ELF-1 (cell line): ENCODE results near the gene UCP3.
A peak's percentile ranks its signal among the peaks of the same experiment; 100 is the strongest.
"Not testable (repeated sequence)": the region's sequence is repeated elsewhere in the genome, so short reads cannot be mapped to it uniquely, and the experiment has no call there.

Experiments used
- DNase-seq: peaks from one replicate; pipeline ENCODE4 v3.0.0-alpha.2; 2016; ENCODE audit warnings: low read depth, low spot score

Gene UCP3

GRCh38 chr11:74000307-74001133 lies 8.4 kb downstream of the UCP3 start:
- no peak for DNase-seq

GRCh38 chr11:73999581-74000306 lies 9.1 kb downstream of the UCP3 start:
- no peak for DNase-seq

- no peak for DNase-seq
These were observed 9.9 kb downstream of the UCP3 start for GRCh38 chr11:73998846-73999575.

GRCh38 chr11:73997120-73997770 lies 11.6 kb downstream of the UCP3 start:
- DNase-seq, result no peak

GRCh38 chr11:73996161-73996747 lies 12.6 kb downstream of the UCP3 start:
- no peak for DNase-seq

GRCh38 chr11:73995731-73996130 lies 13.2 kb downstream of the UCP3 start:
- no peak for DNase-seq

GRCh38 chr11:73995247-73995646 lies 13.6 kb downstream of the UCP3 start:
- no peak for DNase-seq

- no peak for DNase-seq
These were observed 17.3 kb downstream of the UCP3 start for GRCh38 chr11:73991471-73992006.

- DNase-seq, result no peak
These were observed 18.2 kb downstream of the UCP3 start for GRCh38 chr11:73990730-73991129.

GRCh38 chr11:73989156-73989555 lies 19.7 kb downstream of the UCP3 start:
- no peak for DNase-seq

- no peak for DNase-seq
These were observed 20.7 kb downstream of the UCP3 start for GRCh38 chr11:73988227-73988626.

GRCh38 chr11:73985661-73986060 lies 23.2 kb downstream of the UCP3 start:
- not testable (repeated sequence) for DNase-seq

GRCh38 chr11:73983741-73984538 lies 24.9 kb downstream of the UCP3 start:
- no peak for DNase-seq

- peak; percentile 97 for DNase-seq
These were observed 25.7 kb downstream of the UCP3 start for GRCh38 chr11:73982990-73983740.

- DNase-seq, result no peak
These were observed 26.3 kb downstream of the UCP3 start, which contains the start of gene UCP2 for GRCh38 chr11:73982595-73982989. Gene UCP2, minus strand, starts transcription at chr11:73982843. Its CDS starts 4,465 bp downstream, at chr11:73978378.

- DNase-seq, result no peak
These were observed 27.7 kb downstream of the UCP3 start for GRCh38 chr11:73981051-73981805.

- DNase-seq, result no peak
These were observed 28.6 kb downstream of the UCP3 start for GRCh38 chr11:73980001-73980961.
